Measurements from ENCODE around the gene CDCA3.
A peak's percentile ranks its signal among the peaks of the same experiment; 100 is the strongest.
"Not testable (repeated sequence)": the region's sequence is repeated elsewhere in the genome, so short reads cannot be mapped to it uniquely, and the experiment has no call there.

CDCA3 gene

GRCh38 chr12:6851153-6851920 is at the start of gene CDCA3:
Gene CDCA3 (minus strand): TSS chr12:6851286. CDS start chr12:6850952, 334 bp downstream.
- DNase-seq (ENCODE audit: low read depth, low spot score): peak; percentile 85

- DNase-seq (ENCODE audit: low read depth, low spot score): no peak
Measured at GRCh38 chr12:6899837-6900519, 48.9 kb upstream of the CDCA3 start.

- no peak for DNase-seq (ENCODE audit: low read depth, low spot score)
Measured at GRCh38 chr12:6899427-6899826, 48.3 kb upstream of the CDCA3 start.

- DNase-seq (ENCODE audit: low read depth, low spot score): no peak
Measured at GRCh38 chr12:6896846-6897435, 45.9 kb upstream of the CDCA3 start.

- no peak for DNase-seq (ENCODE audit: low read depth, low spot score)
Measured at GRCh38 chr12:6894321-6894720, 43.2 kb upstream of the CDCA3 start.

- DNase-seq (ENCODE audit: low read depth, low spot score): not testable (repeated sequence)
Measured at GRCh38 chr12:6892683-6893082, 41.6 kb upstream of the CDCA3 start.

GRCh38 chr12:6891646-6892001 is 40.5 kb upstream of the CDCA3 start:
- no peak for DNase-seq (ENCODE audit: low read depth, low spot score)

- DNase-seq (ENCODE audit: low read depth, low spot score): peak; percentile 95
Measured at GRCh38 chr12:6890789-6891645, 39.9 kb upstream of the CDCA3 start.

GRCh38 chr12:6889775-6890573 is 38.9 kb upstream of the CDCA3 start:
- DNase-seq (ENCODE audit: low read depth, low spot score): not testable (repeated sequence)

GRCh38 chr12:6888794-6889193 is 37.7 kb upstream of the CDCA3 start:
- DNase-seq (ENCODE audit: low read depth, low spot score): not testable (repeated sequence)

GRCh38 chr12:6888360-6888759 is 37.3 kb upstream of the CDCA3 start:
- DNase-seq (ENCODE audit: low read depth, low spot score): no peak

- DNase-seq (ENCODE audit: low read depth, low spot score): no peak
Measured at GRCh38 chr12:6887460-6887859, 36.4 kb upstream of the CDCA3 start.

- DNase-seq (ENCODE audit: low read depth, low spot score): not testable (repeated sequence)
Measured at GRCh38 chr12:6886206-6886999, 35.3 kb upstream of the CDCA3 start.

GRCh38 chr12:6884539-6884938 is 33.5 kb upstream of the CDCA3 start:
- DNase-seq (ENCODE audit: low read depth, low spot score): no peak

GRCh38 chr12:6883683-6884082 is 32.6 kb upstream of the CDCA3 start:
- DNase-seq (ENCODE audit: low read depth, low spot score): no peak

GRCh38 chr12:6883252-6883651 is 32.2 kb upstream of the CDCA3 start:
- DNase-seq (ENCODE audit: low read depth, low spot score): no peak

GRCh38 chr12:6879824-6880223 is 28.7 kb upstream of the CDCA3 start:
- DNase-seq (ENCODE audit: low read depth, low spot score): not testable (repeated sequence)

- DNase-seq (ENCODE audit: low read depth, low spot score): not testable (repeated sequence)
Measured at GRCh38 chr12:6874015-6874368, 22.9 kb upstream of the CDCA3 start.

GRCh38 chr12:6873094-6874014 is 22.3 kb upstream of the CDCA3 start, which contains the start of gene SPSB2:
Gene SPSB2 (minus strand): TSS chr12:6873303. CDS start chr12:6872901, 402 bp downstream.
- DNase-seq (ENCODE audit: low read depth, low spot score): peak; percentile 99

Measured in activated CD4-positive, CD25-positive, alpha-beta regulatory T cell treated with anti-CD3 and anti-CD28 coated beads, Interleukin-2, amount 50 U/mL, for 16 hours (primary cell).